ENCODE measurements around the gene KCNQ1. TPM values are rescaled to one million over a fixed set of nuclear protein-coding genes. Genes with fewer than 3 reads are reported as not detected.
A peak's percentile ranks its signal among the peaks of the same experiment; 100 is the strongest.

KCNQ1 gene
- total and polyA plus RNA-seq, 8 donors = 14.0 to 61.1 (median 46.7) TPM

DNA sequence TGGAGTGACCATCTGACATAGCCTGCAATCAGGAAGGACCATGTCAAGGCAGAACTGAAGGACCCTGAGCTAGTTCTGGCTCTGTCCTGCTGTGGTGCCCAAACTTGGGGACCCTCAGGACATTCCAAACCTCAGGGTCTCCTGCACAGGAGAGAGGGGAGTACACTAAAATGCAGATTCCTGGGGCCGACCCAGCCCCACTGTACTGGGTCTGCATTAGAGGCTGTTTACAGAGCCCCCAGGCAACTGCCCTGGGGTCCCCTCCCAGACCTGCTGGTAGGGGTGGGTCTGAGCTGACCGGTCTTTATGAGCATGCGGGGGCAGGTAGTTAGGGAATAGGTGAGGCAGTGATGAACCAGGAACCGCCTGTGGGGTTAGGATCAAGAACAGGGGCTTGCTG is 7.3 kb upstream of the KCNQ1 start:
- TF ChIP-seq, protein P1, sequence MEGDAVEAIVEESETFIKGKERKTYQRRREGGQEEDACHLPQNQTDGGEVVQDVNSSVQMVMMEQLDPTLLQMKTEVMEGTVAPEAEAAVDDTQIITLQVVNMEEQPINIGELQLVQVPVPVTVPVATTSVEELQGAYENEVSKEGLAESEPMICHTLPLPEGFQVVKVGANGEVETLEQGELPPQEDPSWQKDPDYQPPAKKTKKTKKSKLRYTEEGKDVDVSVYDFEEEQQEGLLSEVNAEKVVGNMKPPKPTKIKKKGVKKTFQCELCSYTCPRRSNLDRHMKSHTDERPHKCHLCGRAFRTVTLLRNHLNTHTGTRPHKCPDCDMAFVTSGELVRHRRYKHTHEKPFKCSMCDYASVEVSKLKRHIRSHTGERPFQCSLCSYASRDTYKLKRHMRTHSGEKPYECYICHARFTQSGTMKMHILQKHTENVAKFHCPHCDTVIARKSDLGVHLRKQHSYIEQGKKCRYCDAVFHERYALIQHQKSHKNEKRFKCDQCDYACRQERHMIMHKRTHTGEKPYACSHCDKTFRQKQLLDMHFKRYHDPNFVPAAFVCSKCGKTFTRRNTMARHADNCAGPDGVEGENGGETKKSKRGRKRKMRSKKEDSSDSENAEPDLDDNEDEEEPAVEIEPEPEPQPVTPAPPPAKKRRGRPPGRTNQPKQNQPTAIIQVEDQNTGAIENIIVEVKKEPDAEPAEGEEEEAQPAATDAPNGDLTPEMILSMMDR (IDR thresholded peaks at IDR 0.05) = no peak
- intact Hi-C loops (cut with DNase I) = loop anchor here in 1 of 3 donors (10.0 kb wide), 2 partner anchors 77 to 457 kb away; no protein-coding TSS in a partner anchor
- no peaks in the 10 kb centered on the region for H3K27me3 ChIP-seq
- no peaks in the 10 kb centered on the region for H3K4me1 ChIP-seq
- DNase-seq (peak in 2 of 6 donors; percentile 16 to 26), FAIRE-seq (no peak), ATAC-seq (no peak)
- H3K36me3 ChIP-seq = no peaks in the 10 kb centered on the region
- H3K4me3 ChIP-seq = no peak overlapping the region
- H3K27ac ChIP-seq = no peak overlapping the region
- no peaks in the 10 kb centered on the region for H3K9me3 ChIP-seq
- WGBS, 2 donors = 87 to 96% methylated on average over 4 of the region's 4 CpGs

DNA sequence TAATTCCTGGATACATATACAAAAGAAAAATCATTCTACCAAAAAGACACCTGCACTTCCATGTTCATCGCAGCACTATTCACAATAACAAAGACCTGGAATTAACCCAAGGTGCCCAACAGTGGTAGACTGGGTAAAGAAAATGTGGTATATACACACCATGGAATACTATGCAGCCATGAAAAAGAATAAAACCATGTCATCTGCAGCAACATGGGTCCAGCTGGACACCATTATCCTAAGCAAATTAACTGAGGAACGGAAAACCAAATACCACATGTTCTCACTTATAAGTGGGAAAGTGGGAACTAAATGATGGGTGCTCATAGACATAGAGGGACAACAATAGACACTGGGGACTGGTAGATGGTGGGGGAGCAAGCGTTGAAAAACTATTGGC is 5.0 kb upstream of the KCNQ1 start:
- WGBS, 2 donors = 85 to 91% methylated on average over 3 of the region's 3 CpGs
- H3K4me3 ChIP-seq = no peak overlapping the region
- intact Hi-C loops (cut with DNase I) = loop anchor here in 1 of 3 donors (10.0 kb wide), 2 partner anchors 75 to 455 kb away; no protein-coding TSS in a partner anchor
- ATAC-seq (no peak), FAIRE-seq (no peak), DNase-seq (no peak)
- H3K27ac ChIP-seq = no peak overlapping the region
- no peaks in the 10 kb centered on the region for H3K9me3 ChIP-seq
- H3K27me3 ChIP-seq = no peaks in the 10 kb centered on the region
- TF ChIP-seq, protein P1 (IDR thresholded peaks at IDR 0.05) = no peak
- H3K4me1 ChIP-seq = peaks cover 0 to 5% (median 0%) of the 10 kb centered on the region in 3 donors
- no peaks in the 10 kb centered on the region for H3K36me3 ChIP-seq

DNA sequence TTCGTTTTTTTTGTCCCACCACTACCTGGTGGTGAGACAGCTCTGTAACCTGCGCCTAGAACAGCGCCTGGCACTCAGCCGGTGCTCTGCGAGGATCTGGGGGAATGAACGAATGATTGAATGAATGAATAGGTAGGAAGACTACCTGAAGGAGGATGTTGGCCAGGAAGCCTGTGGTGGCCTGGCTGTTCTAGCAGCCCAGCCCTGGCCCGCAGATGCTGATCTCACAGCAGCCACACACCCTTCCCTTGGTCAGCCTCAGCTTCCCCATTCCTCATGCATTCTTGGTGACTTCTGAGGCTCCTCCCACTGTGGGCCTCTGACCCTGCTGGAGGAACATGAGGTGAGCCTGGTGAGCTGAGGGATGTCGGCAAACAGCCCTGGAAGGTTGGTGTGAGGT is 4.2 kb upstream of the KCNQ1 start:
- Histone ChIP-seq H3K36me3 (no peaks in the 10 kb centered on the region), H3K4me3 (no peak overlapping the region), H3K9me3 (no peaks in the 10 kb centered on the region), H3K27me3 (no peaks in the 10 kb centered on the region), H3K27ac (no peak overlapping the region), H3K4me1 (peaks cover 0 to 5% (median 0%) of the 10 kb centered on the region in 3 donors)
- WGBS, 2 donors = 82 to 84% methylated on average over 8 of the region's 8 CpGs
- intact Hi-C loops (cut with DNase I) = no loop called here
- no peak for FAIRE-seq
- TF ChIP-seq, protein P1 (IDR thresholded peaks at IDR 0.05) = no peak
- DNase-seq = peak in 2 of 6 donors; percentile 28 to 38
- ATAC-seq = no peak

DNA sequence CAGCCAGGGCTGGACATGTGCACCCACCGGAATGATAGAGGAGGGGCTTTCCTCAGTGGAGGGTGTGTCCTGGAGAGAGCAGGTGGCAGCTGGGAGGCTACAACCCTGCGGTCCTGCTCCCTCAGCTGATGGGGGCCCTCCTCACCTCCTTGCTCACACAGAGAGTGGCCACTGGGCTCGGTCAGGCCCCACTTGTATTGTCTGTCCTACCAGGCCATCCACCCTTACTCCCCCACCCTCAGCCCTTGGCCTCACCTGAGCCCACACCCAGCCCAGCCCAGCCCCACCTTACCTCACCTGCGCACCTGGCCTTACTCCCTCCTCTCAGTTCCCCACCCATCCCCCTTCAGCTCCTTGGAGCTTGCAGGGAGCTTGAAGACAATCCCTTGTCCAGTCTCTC is 3.6 kb upstream of the KCNQ1 start:
- FAIRE-seq (no peak), ATAC-seq (no peak), DNase-seq (peak in 2 of 6 donors; percentile 49 to 54)
- intact Hi-C loops (cut with DNase I) = no loop called here
- WGBS, 2 donors = 82 to 85% methylated on average over 4 of the region's 4 CpGs
- H3K9me3 ChIP-seq = no peaks in the 10 kb centered on the region
- TF ChIP-seq, protein P1 (IDR thresholded peaks at IDR 0.05) = no peak
- H3K4me1 ChIP-seq = peaks cover 0 to 5% (median 0%) of the 10 kb centered on the region in 3 donors
- no peak overlapping the region for H3K27ac ChIP-seq
- H3K27me3 ChIP-seq = no peaks in the 10 kb centered on the region
- H3K4me3 ChIP-seq = no peak overlapping the region
- H3K36me3 ChIP-seq = no peaks in the 10 kb centered on the region

DNA sequence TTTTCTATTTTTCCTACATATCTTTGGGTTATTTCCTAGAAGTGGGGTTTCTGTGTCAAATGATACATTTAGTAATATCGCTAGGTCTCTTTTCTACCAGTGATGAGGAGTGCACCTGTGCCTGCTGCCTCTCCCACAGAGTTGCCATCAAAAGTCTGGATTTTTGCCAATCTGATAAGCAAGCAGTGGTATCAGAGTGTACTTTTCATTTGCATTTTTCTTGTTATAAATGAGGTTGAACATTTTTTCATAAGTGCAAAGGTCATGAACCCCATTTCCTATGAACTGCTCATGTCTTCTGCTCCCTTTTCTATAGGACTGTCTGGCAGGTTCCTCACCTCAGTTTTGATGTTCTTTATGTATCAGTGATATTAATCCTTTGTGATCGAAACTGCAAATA is 2.2 kb upstream of the KCNQ1 start:
- DNase-seq = no peak
- H3K36me3 ChIP-seq = no peaks in the 10 kb centered on the region
- peaks cover 6 to 16% (median 9%) of the 10 kb centered on the region in 3 donors for H3K4me1 ChIP-seq
- no peaks in the 10 kb centered on the region for H3K9me3 ChIP-seq
- 66 to 69% methylated on average over 2 of the region's 2 CpGs for WGBS, 2 donors
- FAIRE-seq = no peak
- no peak overlapping the region for H3K27ac ChIP-seq
- no peak overlapping the region for H3K4me3 ChIP-seq
- TF ChIP-seq, protein P1 (IDR thresholded peaks at IDR 0.05) = no peak
- intact Hi-C loops (cut with DNase I) = no loop called here
- no peak for ATAC-seq
- no peaks in the 10 kb centered on the region for H3K27me3 ChIP-seq
